ENCODE data around the gene SHC2.

GRCh38 chr19:437041-437440 is 23.8 kb downstream of the SHC2 start:
- TF ChIP-seq TAF1 (IDR thresholded peaks at IDR 0.05; ENCODE audit: borderline replicate concordance, low read depth, low read length) = no peak
- no peak for TF ChIP-seq POLR2A (IDR thresholded peaks at IDR 0.05; ENCODE audit: low read depth, low read length)

Measured in GM12892 (cell line).